Measurements from ENCODE around the gene RPTOR. TPM values are rescaled to one million over a fixed set of nuclear protein-coding genes. Genes with fewer than 3 reads are reported as not detected.
A peak's percentile ranks its signal among the peaks of the same experiment; 100 is the strongest.

RPTOR gene
- total RNA-seq, 1 donor from 2014 or later: 32.0 TPM

DNA sequence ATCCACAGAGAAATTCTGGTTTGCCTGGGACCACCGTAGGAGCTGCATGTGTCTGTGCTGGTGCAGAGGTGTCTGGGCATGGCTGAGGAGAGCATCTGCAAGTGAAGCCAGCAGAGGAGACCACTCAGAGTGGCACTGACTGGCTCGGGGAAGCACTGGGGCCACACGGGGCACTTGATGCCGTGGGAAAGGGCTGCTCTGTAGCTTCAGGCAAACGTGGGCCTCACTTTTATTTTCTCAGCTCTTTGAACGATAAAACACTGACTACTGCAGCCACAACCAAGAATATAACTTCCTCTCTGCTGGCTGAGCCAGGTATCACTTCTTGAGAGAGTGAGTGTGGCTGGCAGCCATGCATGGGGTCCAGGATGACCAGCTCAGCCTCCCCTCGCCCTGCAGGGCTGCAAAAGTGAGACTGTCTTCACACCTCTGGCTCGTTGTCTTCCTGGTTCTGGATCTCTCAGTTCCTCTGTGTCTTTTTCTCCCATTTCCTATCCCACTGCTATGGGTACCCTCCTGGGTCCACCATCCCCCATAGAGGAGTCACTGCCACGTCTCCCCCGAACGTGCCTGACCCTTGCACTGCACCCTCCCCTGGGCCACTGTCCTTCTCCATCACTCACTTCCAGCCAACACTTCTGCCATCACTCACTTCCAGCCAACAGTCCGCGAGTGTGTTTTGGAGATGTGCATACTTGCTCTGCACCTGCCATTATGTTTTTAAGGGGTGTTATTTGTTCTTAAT, 245.6 kb downstream of the RPTOR start:
- peaks cover 2% of the 10 kb centered on the region for H3K9me3 Mint-ChIP-seq (ENCODE audit: unreplicated experiment)
- Histone ChIP-seq H3K36me3 (ENCODE audit: insufficient read depth, low read length) (no peaks in the 10 kb centered on the region), H3K4me2 (ENCODE audit: low read length) (peak overlapping the region; percentile 73), H3K27me3 (ENCODE audit: insufficient read depth, low read length) (no peaks in the 10 kb centered on the region), H3K9me3 (ENCODE audit: insufficient read depth, low read depth, low read length) (peaks cover 2% of the 10 kb centered on the region), H3K79me2 (ENCODE audit: insufficient read depth, low read length) (peaks cover 9% of the 10 kb centered on the region), H3K4me3 (ENCODE audit: insufficient read depth, low read depth, low read length) (no peak overlapping the region), H4K20me1 (ENCODE audit: insufficient read depth, low read length) (no peaks in the 10 kb centered on the region), H3K4me1 (ENCODE audit: insufficient read depth, low read length) (peaks cover 54% of the 10 kb centered on the region), H2AFZ (ENCODE audit: low read depth, low read length) (no peak overlapping the region), H3K27ac (ENCODE audit: low read depth, low read length) (peak overlapping the region; percentile 97), H3K9ac (ENCODE audit: low read length) (peak overlapping the region; percentile 79)
- peaks cover 13% of the 10 kb centered on the region for H3K36me3 Mint-ChIP-seq (ENCODE audit: low read depth, unreplicated experiment)
- peaks cover 38% of the 10 kb centered on the region for H3K4me1 Mint-ChIP-seq (ENCODE audit: low read depth, unreplicated experiment)
- TF ChIP-seq EZH2 (IDR thresholded peaks at IDR 0.05; ENCODE audit: insufficient read depth, low read length): no peak
- TF ChIP-seq, protein P1, sequence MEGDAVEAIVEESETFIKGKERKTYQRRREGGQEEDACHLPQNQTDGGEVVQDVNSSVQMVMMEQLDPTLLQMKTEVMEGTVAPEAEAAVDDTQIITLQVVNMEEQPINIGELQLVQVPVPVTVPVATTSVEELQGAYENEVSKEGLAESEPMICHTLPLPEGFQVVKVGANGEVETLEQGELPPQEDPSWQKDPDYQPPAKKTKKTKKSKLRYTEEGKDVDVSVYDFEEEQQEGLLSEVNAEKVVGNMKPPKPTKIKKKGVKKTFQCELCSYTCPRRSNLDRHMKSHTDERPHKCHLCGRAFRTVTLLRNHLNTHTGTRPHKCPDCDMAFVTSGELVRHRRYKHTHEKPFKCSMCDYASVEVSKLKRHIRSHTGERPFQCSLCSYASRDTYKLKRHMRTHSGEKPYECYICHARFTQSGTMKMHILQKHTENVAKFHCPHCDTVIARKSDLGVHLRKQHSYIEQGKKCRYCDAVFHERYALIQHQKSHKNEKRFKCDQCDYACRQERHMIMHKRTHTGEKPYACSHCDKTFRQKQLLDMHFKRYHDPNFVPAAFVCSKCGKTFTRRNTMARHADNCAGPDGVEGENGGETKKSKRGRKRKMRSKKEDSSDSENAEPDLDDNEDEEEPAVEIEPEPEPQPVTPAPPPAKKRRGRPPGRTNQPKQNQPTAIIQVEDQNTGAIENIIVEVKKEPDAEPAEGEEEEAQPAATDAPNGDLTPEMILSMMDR (IDR thresholded peaks at IDR 0.05; ENCODE audit: insufficient read depth, low read depth, low read length): no peak
- H3K27me3 Mint-ChIP-seq (ENCODE audit: low read depth, unreplicated experiment): no peaks in the 10 kb centered on the region
- FAIRE-seq (no peak), DNase-seq (ENCODE audit: low read depth) (no peak)
- H3K4me3 Mint-ChIP-seq (ENCODE audit: unreplicated experiment): no peak overlapping the region
- no peak overlapping the region for H3K27ac Mint-ChIP-seq (ENCODE audit: unreplicated experiment)

DNA sequence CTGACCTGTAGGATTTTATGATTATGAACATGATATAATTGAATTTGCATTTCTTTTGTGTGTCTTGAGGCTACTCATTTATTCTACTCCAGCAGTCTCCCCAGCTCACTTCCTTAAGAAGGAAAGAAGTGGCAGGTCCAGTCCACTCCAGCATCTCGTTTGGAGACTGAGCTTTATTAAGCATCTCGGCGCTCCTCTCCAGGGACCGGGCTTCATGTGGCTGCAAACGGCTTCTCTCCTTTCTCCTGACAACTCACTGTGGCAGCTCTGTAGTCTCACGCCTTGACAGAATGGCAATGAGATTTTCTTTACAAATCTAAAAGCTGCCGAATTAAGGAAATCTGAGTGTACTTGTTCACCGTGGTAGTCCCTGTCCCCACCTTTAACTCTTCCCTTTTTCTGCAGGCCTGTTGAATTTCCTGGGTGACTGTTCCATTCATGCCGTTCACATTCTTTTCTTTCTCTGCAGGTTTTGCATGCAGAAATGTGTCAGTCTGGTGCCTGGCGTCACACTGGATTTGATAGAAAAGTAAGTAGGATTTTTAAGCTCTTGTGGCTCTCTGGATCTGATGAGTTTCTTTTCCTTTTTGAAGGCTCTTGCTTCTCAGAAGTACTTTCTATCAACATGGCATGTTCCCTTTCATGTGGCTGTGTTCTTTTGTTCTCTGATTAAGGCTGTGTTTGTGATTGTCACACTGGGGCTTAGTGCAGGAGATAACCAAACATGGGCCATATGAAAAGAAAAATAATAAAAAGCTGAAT, 246.5 kb downstream of the RPTOR start:
- FAIRE-seq (no peak), DNase-seq (ENCODE audit: low read depth) (no peak)
- Mint-ChIP-seq H3K27me3 (ENCODE audit: low read depth, unreplicated experiment) (no peaks in the 10 kb centered on the region), H3K36me3 (ENCODE audit: low read depth, unreplicated experiment) (peaks cover 21% of the 10 kb centered on the region), H3K9me3 (ENCODE audit: unreplicated experiment) (peaks cover 2% of the 10 kb centered on the region), H3K4me3 (ENCODE audit: unreplicated experiment) (no peak overlapping the region), H3K27ac (ENCODE audit: unreplicated experiment) (no peak overlapping the region), H3K4me1 (ENCODE audit: low read depth, unreplicated experiment) (peaks cover 38% of the 10 kb centered on the region)
- Histone ChIP-seq H4K20me1 (ENCODE audit: insufficient read depth, low read length) (no peaks in the 10 kb centered on the region), H3K27ac (ENCODE audit: low read depth, low read length) (peak overlapping the region; percentile 97), H3K9me3 (ENCODE audit: insufficient read depth, low read depth, low read length) (peaks cover 2% of the 10 kb centered on the region), H3K79me2 (ENCODE audit: insufficient read depth, low read length) (peaks cover 9% of the 10 kb centered on the region), H3K9ac (ENCODE audit: low read length) (peak overlapping the region; percentile 64), H3K27me3 (ENCODE audit: insufficient read depth, low read length) (no peaks in the 10 kb centered on the region), H3K4me1 (ENCODE audit: insufficient read depth, low read length) (peaks cover 54% of the 10 kb centered on the region), H3K4me2 (ENCODE audit: low read length) (peak overlapping the region; percentile 67), H3K4me3 (ENCODE audit: insufficient read depth, low read depth, low read length) (no peak overlapping the region), H3K36me3 (ENCODE audit: insufficient read depth, low read length) (no peaks in the 10 kb centered on the region), H2AFZ (ENCODE audit: low read depth, low read length) (no peak overlapping the region)
- TF ChIP-seq, protein P1 (IDR thresholded peaks at IDR 0.05; ENCODE audit: insufficient read depth, low read depth, low read length): no peak
- no peak for TF ChIP-seq EZH2 (IDR thresholded peaks at IDR 0.05; ENCODE audit: insufficient read depth, low read length)
